Epithelial cell of proximal tubule (primary cell): ENCODE data around the gene ADORA3. TPM values are rescaled to one million over a fixed set of nuclear protein-coding genes. Genes with fewer than 3 reads are reported as not detected.
A peak's percentile ranks its signal among the peaks of the same experiment; 100 is the strongest.

Source experiments
- DNase-seq: peaks from one replicate; pipeline ENCODE4 v3.0.0-alpha.2; 2011; ENCODE audit warnings: low read depth
- H3K4me3 ChIP-seq: 2 replicates; pipeline ENCODE4 v1.5.1; 2011; ENCODE audit warnings: low read depth, mild to moderate bottlenecking, low read length
- total RNA-seq: library from RNA; depleted of rRNA; stranded (reverse); fragments of >200 nt; gene quantifications from 2 replicates; pipeline ENCODE4 v1.2.3, GENCODE V29; 2015
- TF ChIP-seq, protein P1 (sequence below): conservative IDR thresholded peaks from 2 replicates; pipeline ENCODE4 v1.5.1; 2012; ENCODE audit warnings: low read depth, mild to moderate bottlenecking, low read length

ADORA3 gene
- total RNA-seq, 1 donor from 2014 or later, result not detected

DNA sequence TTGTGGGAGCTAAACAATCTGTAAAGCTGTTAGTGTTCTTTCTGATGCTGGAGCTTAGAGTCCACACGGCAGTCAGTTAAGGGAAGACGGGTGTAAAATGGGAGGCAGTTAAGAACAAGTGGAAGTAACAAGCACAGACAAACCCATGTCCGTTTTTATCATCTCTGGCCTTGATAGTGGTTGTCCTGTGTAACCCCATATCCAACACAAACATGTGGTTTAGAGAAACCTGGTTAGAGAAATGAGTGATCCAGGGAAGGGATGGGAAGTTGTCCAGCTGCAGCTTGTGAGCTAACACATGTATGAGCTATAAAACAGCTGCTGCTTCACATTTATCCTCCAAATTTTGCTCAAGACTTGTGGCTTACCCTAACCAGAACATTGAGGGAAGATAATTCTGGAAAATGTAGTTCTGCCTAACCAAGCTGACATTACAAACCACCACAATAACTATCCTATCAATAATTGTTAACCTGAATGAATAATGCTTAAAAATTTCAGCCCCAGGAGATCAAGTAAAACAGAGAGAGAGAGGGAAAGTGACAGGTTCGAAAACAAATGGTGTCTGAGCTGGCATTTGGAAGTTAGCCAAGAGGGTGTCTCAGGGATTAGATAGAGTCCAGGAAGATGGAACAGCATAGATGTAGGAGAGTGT, 40.3 kb downstream of the ADORA3 start:
- H3K4me3 ChIP-seq, result no peak overlapping the region
- peak; percentile 54 for DNase-seq
- TF ChIP-seq, protein P1, sequence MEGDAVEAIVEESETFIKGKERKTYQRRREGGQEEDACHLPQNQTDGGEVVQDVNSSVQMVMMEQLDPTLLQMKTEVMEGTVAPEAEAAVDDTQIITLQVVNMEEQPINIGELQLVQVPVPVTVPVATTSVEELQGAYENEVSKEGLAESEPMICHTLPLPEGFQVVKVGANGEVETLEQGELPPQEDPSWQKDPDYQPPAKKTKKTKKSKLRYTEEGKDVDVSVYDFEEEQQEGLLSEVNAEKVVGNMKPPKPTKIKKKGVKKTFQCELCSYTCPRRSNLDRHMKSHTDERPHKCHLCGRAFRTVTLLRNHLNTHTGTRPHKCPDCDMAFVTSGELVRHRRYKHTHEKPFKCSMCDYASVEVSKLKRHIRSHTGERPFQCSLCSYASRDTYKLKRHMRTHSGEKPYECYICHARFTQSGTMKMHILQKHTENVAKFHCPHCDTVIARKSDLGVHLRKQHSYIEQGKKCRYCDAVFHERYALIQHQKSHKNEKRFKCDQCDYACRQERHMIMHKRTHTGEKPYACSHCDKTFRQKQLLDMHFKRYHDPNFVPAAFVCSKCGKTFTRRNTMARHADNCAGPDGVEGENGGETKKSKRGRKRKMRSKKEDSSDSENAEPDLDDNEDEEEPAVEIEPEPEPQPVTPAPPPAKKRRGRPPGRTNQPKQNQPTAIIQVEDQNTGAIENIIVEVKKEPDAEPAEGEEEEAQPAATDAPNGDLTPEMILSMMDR, result no peak

DNA sequence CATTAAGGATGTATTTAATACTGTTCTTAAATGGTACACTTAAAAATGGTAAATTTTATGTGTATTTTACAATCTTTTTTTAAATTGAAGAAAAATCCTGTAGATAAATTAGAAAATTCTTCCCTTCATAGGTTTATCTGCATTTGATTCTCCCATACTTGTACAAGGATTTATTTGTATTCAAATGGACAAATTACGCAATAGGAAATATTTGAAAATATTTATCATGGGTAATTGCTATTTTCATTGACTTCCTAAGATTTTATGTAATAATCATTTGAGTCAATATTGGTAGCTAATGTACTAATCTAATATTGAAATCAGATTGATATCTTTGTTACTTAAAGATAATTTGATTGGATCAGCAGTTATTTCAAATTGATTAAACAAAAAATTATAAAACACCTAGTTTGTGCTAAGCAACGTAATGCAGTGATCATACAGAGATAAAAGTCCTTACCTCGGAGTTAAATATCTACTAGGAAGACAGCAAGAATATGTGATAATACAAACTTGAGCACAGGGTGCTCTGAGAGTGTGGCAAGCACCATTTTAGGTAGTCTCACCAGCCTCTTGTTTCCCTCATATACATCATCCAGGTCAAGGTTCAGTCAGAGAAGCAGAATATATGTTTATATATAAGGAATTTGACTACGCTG, 40.9 kb downstream of the ADORA3 start:
- TF ChIP-seq, protein P1, result no peak
- DNase-seq, result no peak
- no peak overlapping the region for H3K4me3 ChIP-seq

- TF ChIP-seq, protein P1, result no peak
- no peak for DNase-seq
- H3K4me3 ChIP-seq, result no peak overlapping the region
Measured at GRCh38 chr1:111461765-111462164, 41.7 kb downstream of the ADORA3 start.

- TF ChIP-seq, protein P1, result no peak
- H3K4me3 ChIP-seq, result no peak overlapping the region
- no peak for DNase-seq
Measured at GRCh38 chr1:111455642-111456031, 47.8 kb downstream of the ADORA3 start.

- TF ChIP-seq, protein P1, result no peak
- no peak for DNase-seq
- no peak overlapping the region for H3K4me3 ChIP-seq
Measured at GRCh38 chr1:111454859-111455641, 48.4 kb downstream of the ADORA3 start.

DNA sequence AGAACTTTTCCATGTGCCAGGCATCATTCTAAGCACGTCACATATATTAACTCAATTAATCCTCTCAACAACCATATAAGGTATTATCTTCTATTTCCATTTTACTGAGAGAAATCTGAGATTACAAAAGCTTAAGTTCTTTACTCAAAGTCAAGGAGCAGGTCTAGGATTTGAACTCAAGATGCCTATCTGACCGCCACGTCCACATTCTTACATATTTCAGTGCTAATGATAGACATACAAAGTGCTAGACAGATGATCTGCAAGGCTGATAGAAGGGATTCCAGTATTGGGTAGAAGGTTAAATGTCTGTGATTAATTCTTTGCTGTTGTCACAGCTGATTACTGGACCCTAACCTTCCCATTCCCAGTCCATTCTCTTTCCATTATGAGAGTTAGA, 49.7 kb downstream of the ADORA3 start:
- no peak overlapping the region for H3K4me3 ChIP-seq
- TF ChIP-seq, protein P1, result no peak

More for the DNA sequence above, 49.7 kb downstream of the ADORA3 start:
- no peak for DNase-seq
